Mammary epithelial cell (primary cell): ENCODE measurements around the gene SMYD3.

Experiments used
- CTCF ChIP-seq, 2 donors: IDR thresholded peaks in 1 of 2; conservative IDR thresholded peaks in 1 of 2; 2 replicates each; pipeline ENCODE4 v1.5.1; 2011 to 2012; ENCODE audit warnings: inconsistent platforms in 2 of 2, low read length in 2 of 2, mild to moderate bottlenecking in 2 of 2, control low read depth in 1 of 2, low read depth in 1 of 2; ENCODE audit not compliant: insufficient read depth in 1 of 2; ENCODE audit errors: extremely low read depth in 1 of 2
- EZH2 ChIP-seq: IDR thresholded peaks from 2 replicates; pipeline ENCODE4 v1.6.1; 2012; ENCODE audit warnings: low read length, inconsistent platforms, borderline replicate concordance

- TF ChIP-seq CTCF (conservative IDR thresholded peaks at IDR 0.05 in 1 of 2, IDR thresholded peaks at IDR 0.05 in 1 of 2; ENCODE audit: extremely low read depth in 1 of 2, insufficient read depth in 1 of 2, low read depth in 1 of 2, low read length in 2 of 2): no peak
- TF ChIP-seq EZH2: no peak
These were observed 163.1 kb downstream of the SMYD3 start for GRCh38 chr1:246343937-246344336.
